Sigmoid colon (tissue), 7 donors: ENCODE measurements around the gene SLC39A11. TPM values are rescaled to one million over a fixed set of nuclear protein-coding genes. Genes with fewer than 3 reads are reported as not detected.
A peak's percentile ranks its signal among the peaks of the same experiment; 100 is the strongest.

Experiments used
- DNase-seq: peaks from one replicate; pipeline ENCODE4 v3.0.0-alpha.2; 2019
- H3K27ac ChIP-seq, 4 donors: fragments of 200-600 bp; sonication (generic); one replicate each; pipeline ENCODE4 v1.5.1; 2016 to 2019; ENCODE audit warnings: mild to moderate bottlenecking in 1 of 4
- H3K27me3 ChIP-seq, 3 donors: fragments of 200-600 bp; sonication (generic); one replicate each; pipeline ENCODE4 v1.5.1; 2019; ENCODE audit warnings: mild to moderate bottlenecking in 1 of 3
- H3K36me3 ChIP-seq, 4 donors: fragments of 200-600 bp; sonication (generic); one replicate each; pipeline ENCODE4 v1.5.1; 2016 to 2019
- H3K4me1 ChIP-seq, 4 donors: fragments of 200-600 bp; sonication (generic); one replicate each; pipeline ENCODE4 v1.5.1; 2017 to 2019
- H3K4me3 ChIP-seq, 4 donors: fragments of 200-600 bp; sonication (generic); one replicate each; pipeline ENCODE4 v1.5.1; 2017 to 2019; ENCODE audit warnings: mild to moderate bottlenecking in 2 of 4, moderate library complexity in 1 of 4
- H3K9me3 ChIP-seq, 4 donors: fragments of 200-600 bp in 3 of 4; sonication (generic) in 3 of 4; one replicate each; pipeline versions ENCODE4 v1.5.1 to v1.6.1; 2013 to 2019
- EP300 ChIP-seq, 4 donors: sonication (generic); formaldehyde crosslinking; IDR thresholded peaks; one replicate each; pipeline ENCODE4 v1.6.1; 2017; ENCODE audit warnings: antibody characterized with exemption in 4 of 4
- POLR2A ChIP-seq, 2 donors: fragments of 450-650 bp; IDR thresholded peaks; one replicate each; pipeline ENCODE4 v1.6.1; 2016; ENCODE audit warnings: antibody characterized with exemption in 2 of 2, mild to moderate bottlenecking in 2 of 2, moderate library complexity in 2 of 2
- POLR2AphosphoS5 ChIP-seq, 4 donors: sonication (generic); formaldehyde crosslinking; IDR thresholded peaks; one replicate each; pipeline ENCODE4 v1.6.1; 2017; ENCODE audit warnings: antibody characterized with exemption in 4 of 4
- WGBS, 2 donors: extraction: QIAGEN DNeasy Blood & Tissue Kit; methylation state at CpG; one replicate each; pipeline ENCODE4 v1.1.7; 2013; 5-methylcytosine and 5-hydroxymethylcytosine counted together
- intact Hi-C: fragments of 100-400 bp; cut with DNase I; formaldehyde crosslinking; loops from one replicate; pipeline ENCODE4 v1.15.1; 2023
- polyA plus RNA-seq, 3 donors: library from polyadenylated mRNA; stranded (reverse); fragments of 200-250 nt; gene quantifications; one replicate each; pipeline ENCODE4 v1.2.3, GENCODE V29; 2013
- total RNA-seq, 4 donors: library from RNA; depleted of rRNA; stranded (reverse); fragments of >200 nt; gene quantifications; one replicate each; pipeline ENCODE4 v1.1.0, GENCODE V29; 2016
- TF ChIP-seq, protein P1 (sequence below), 4 experiments: fragments of 450-650 bp in 3 of 4; fragments of 200-600 bp in 1 of 4; IDR thresholded peaks; one replicate each; pipeline ENCODE4 v1.5.1; 2016 to 2019; ENCODE audit warnings: antibody characterized with exemption in 4 of 4, mild to moderate bottlenecking in 3 of 4, moderate library complexity in 2 of 4
- donor health status: healthy with polysubstance abuse.
- donor health status: Bipolar disorder and iron deficiency.
- donor health status: healthy.

Gene SLC39A11
- total and polyA plus RNA-seq, 7 donors: 7.6 to 16.4 (median 8.4) TPM

DNA sequence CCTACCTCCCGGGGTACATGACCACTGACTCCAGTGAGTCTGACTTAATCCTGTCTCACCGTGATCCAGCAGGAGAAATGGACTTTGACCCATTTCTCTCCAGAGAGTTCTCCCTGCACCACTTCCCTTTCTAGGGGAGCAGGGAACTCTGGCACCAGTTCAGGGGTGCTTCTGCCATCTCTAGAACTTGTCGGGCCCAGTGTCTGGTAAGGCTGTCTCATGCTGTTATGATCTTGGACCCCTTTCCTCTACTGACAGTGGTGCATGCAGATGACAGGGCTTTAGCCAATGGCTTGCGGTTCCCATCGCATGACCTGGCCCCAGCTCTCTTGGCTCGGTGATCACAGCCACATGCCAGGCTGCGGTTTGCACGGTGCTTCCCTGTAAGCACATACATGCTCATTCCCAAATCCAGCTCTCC lies 62.0 kb downstream of the SLC39A11 start:
- TF ChIP-seq POLR2A (IDR thresholded peaks at IDR 0.05) (no peak), EP300 (IDR thresholded peaks at IDR 0.05) (no peak), POLR2AphosphoS5 (IDR thresholded peaks at IDR 0.05) (no peak)
- TF ChIP-seq, protein P1, sequence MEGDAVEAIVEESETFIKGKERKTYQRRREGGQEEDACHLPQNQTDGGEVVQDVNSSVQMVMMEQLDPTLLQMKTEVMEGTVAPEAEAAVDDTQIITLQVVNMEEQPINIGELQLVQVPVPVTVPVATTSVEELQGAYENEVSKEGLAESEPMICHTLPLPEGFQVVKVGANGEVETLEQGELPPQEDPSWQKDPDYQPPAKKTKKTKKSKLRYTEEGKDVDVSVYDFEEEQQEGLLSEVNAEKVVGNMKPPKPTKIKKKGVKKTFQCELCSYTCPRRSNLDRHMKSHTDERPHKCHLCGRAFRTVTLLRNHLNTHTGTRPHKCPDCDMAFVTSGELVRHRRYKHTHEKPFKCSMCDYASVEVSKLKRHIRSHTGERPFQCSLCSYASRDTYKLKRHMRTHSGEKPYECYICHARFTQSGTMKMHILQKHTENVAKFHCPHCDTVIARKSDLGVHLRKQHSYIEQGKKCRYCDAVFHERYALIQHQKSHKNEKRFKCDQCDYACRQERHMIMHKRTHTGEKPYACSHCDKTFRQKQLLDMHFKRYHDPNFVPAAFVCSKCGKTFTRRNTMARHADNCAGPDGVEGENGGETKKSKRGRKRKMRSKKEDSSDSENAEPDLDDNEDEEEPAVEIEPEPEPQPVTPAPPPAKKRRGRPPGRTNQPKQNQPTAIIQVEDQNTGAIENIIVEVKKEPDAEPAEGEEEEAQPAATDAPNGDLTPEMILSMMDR (IDR thresholded peaks at IDR 0.05): no peak
- no peaks in the 10 kb centered on the region for H3K9me3 ChIP-seq
- H3K36me3 ChIP-seq: peaks cover 0 to 15% (median 2%) of the 10 kb centered on the region in 4 donors
- H3K4me1 ChIP-seq: no peaks in the 10 kb centered on the region
- intact Hi-C loops: no loop called here
- DNase-seq: peak; percentile 46
- WGBS, 2 donors: 75 to 80% methylated on average over 8 of the region's 8 CpGs
- H3K4me3 ChIP-seq: no peak overlapping the region
- H3K27ac ChIP-seq: no peak overlapping the region
- no peaks in the 10 kb centered on the region for H3K27me3 ChIP-seq

DNA sequence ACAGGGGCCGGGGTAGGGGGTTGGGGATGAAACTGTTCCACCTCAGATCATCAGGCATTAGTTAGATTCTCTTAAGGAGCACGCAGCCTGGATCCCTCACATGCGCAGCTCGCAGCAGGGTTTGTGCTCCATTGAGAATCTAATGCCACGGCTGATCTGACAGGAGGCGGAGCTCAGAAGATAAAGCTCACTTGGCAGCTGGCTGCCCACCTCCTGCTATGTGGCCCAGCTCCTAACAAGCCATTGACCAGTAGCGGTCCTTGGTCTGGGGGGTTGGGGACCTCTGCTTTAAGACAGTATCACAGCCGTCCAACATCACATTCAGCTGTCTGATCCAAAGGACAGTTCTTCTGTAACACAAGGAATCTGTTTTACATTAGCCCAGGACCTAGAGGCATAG lies 62.5 kb downstream of the SLC39A11 start:
- Histone ChIP-seq H3K36me3 (peaks cover 0 to 15% (median 2%) of the 10 kb centered on the region in 4 donors), H3K27me3 (no peaks in the 10 kb centered on the region), H3K27ac (no peak overlapping the region), H3K9me3 (no peaks in the 10 kb centered on the region), H3K4me1 (no peaks in the 10 kb centered on the region), H3K4me3 (no peak overlapping the region)
- no peak for TF ChIP-seq POLR2A (IDR thresholded peaks at IDR 0.05)
- TF ChIP-seq, protein P1 (IDR thresholded peaks at IDR 0.05): no peak
- TF ChIP-seq POLR2AphosphoS5 (IDR thresholded peaks at IDR 0.05): no peak
- no peak for TF ChIP-seq EP300 (IDR thresholded peaks at IDR 0.05)
- peak; percentile 20 for DNase-seq
- WGBS, 2 donors: 94 to 96% methylated on average over 8 of the region's 8 CpGs
- intact Hi-C loops: no loop called here

DNA sequence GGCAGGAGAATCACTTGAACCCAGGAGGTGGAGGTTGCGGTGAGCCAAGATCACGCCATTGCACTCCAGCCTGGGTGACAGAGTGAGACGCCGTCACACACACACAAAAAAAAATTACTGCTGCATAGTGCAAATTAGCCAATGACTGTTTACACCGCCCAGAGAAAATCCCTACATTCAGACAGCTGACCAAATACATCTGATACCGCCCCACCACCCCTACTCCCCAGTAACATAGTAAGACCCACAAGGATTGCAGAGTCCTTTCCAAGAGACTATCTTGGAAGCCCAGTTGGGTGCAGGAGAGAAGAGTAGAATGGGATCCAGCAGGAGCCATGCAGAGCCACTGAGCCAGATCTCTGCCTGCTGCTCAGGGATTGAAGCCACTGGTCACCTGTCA lies 63.5 kb downstream of the SLC39A11 start:
- WGBS, 2 donors: 97 to 98% methylated on average over 6 of the region's 6 CpGs
- no peak for DNase-seq

DNA sequence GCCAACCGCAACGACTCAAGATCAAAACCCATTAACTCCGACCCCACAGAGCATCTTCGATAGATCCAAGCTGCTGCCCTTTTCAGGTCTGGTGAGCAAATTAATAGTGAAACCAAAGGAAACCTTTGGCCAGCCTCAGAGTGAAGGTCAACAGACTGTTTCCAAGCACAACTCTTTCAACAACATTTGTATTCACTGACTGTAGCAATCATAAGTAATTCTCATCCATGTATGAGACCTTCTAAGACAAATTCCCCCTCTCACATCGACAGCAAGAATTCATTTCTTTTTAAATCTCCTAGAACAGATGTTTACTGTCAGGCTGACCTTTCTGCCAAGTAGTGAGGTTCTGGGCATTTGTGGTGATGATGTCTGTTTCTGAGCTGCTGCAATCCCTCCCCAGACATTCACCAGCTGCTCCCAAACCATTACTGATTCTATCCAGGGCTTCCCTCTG lies 64.2 kb downstream of the SLC39A11 start:
- Histone ChIP-seq H3K27ac (no peak overlapping the region), H3K4me3 (no peak overlapping the region), H3K4me1 (no peaks in the 10 kb centered on the region), H3K27me3 (no peaks in the 10 kb centered on the region), H3K9me3 (peaks cover 0 to 1% (median 0%) of the 10 kb centered on the region in 4 donors), H3K36me3 (peaks cover 0 to 15% (median 2%) of the 10 kb centered on the region in 4 donors)
- 81 to 93% methylated on average over 5 of the region's 5 CpGs for WGBS, 2 donors
- DNase-seq: no peak
- intact Hi-C loops: no loop called here
- TF ChIP-seq, protein P1 (IDR thresholded peaks at IDR 0.05): no peak
- peak in 3 of 4 donors; percentile 21 to 55 (median 48) for TF ChIP-seq POLR2AphosphoS5 (IDR thresholded peaks at IDR 0.05)

More for the DNA sequence above, 63.5 kb downstream of the SLC39A11 start:
- H3K27me3 ChIP-seq: no peaks in the 10 kb centered on the region
- peaks cover 0 to 15% (median 2%) of the 10 kb centered on the region in 4 donors for H3K36me3 ChIP-seq
- H3K27ac ChIP-seq: no peak overlapping the region
- no peak for TF ChIP-seq POLR2AphosphoS5 (IDR thresholded peaks at IDR 0.05)
- no peak for TF ChIP-seq EP300 (IDR thresholded peaks at IDR 0.05)
- no peak for TF ChIP-seq POLR2A (IDR thresholded peaks at IDR 0.05)
- TF ChIP-seq, protein P1 (IDR thresholded peaks at IDR 0.05): no peak
- H3K9me3 ChIP-seq: no peaks in the 10 kb centered on the region
- no peaks in the 10 kb centered on the region for H3K4me1 ChIP-seq
- no peak overlapping the region for H3K4me3 ChIP-seq
- intact Hi-C loops: no loop called here
